Lung (tissue), 12 donors: ENCODE data around the gene OBSCN. TPM values are rescaled to one million over a fixed set of nuclear protein-coding genes. Genes with fewer than 3 reads are reported as not detected.

Source experiments
- ATAC-seq: fragments of 200-7000 bp; cut with Tn5 transposase; one replicate; pipeline ENCODE4 v1.9.1; 2020; ENCODE audit warnings: moderate number of reproducible peaks; ENCODE audit not compliant: insufficient read depth, low FRiP score
- DNase-seq, 3 donors: peaks; one replicate each; pipeline ENCODE4 v3.0.0-alpha.2; 2013 to 2017
- H3K27ac ChIP-seq, 2 donors: one replicate each; pipeline ENCODE4 v1.5.1; 2013; ENCODE audit warnings: mild to moderate bottlenecking in 2 of 2, moderate library complexity in 2 of 2, control low read depth in 1 of 2, inconsistent platforms in 1 of 2, low read depth in 1 of 2, low read length in 1 of 2
- H3K27me3 ChIP-seq, 3 donors: one replicate each; pipeline ENCODE4 v1.5.1; 2013; ENCODE audit warnings: low read length in 2 of 3; ENCODE audit not compliant: control insufficient read depth in 3 of 3, insufficient read depth in 3 of 3
- H3K36me3 ChIP-seq, 4 donors: one replicate each; pipeline ENCODE4 v1.5.1; 2013; ENCODE audit warnings: low read length in 4 of 4, mild to moderate bottlenecking in 1 of 4, moderate library complexity in 1 of 4; ENCODE audit not compliant: control insufficient read depth in 4 of 4, insufficient read depth in 4 of 4
- H3K4me1 ChIP-seq, 5 donors: one replicate each; pipeline ENCODE4 v1.5.1; 2013; ENCODE audit warnings: low read length in 5 of 5, mild to moderate bottlenecking in 2 of 5, moderate library complexity in 1 of 5; ENCODE audit not compliant: control insufficient read depth in 5 of 5, insufficient read depth in 5 of 5
- H3K4me3 ChIP-seq: one replicate; pipeline ENCODE4 v1.5.1; 2013; ENCODE audit warnings: mild to moderate bottlenecking, control low read depth, moderate library complexity
- H3K9ac ChIP-seq, 2 donors: one replicate each; pipeline ENCODE4 v1.5.1; 2013; ENCODE audit warnings: low read length in 2 of 2, control low read depth in 1 of 2; ENCODE audit not compliant: insufficient read depth in 1 of 2
- H3K9me3 ChIP-seq, 4 donors: one replicate each; pipeline ENCODE4 v1.5.1; 2013; ENCODE audit warnings: low read length in 3 of 4, mild to moderate bottlenecking in 1 of 4, moderate library complexity in 1 of 4; ENCODE audit not compliant: control insufficient read depth in 4 of 4, insufficient read depth in 3 of 4
- CTCF ChIP-seq: IDR thresholded peaks from 2 replicates; pipeline ENCODE4 v1.5.1; 2012; ENCODE audit warnings: mild to moderate bottlenecking; ENCODE audit errors: control extremely low read depth, extremely low read depth
- WGBS, 2 donors: extraction: QIAGEN DNeasy Blood & Tissue Kit; methylation state at CpG; one replicate each; pipeline ENCODE4 v1.1.7; 2013; 5-methylcytosine and 5-hydroxymethylcytosine counted together
- polyA plus RNA-seq, 2 donors: library from polyadenylated mRNA; stranded (reverse); fragments of 200-250 nt; gene quantifications; one replicate each; pipeline ENCODE4 v1.2.1, GENCODE V29; 2013
- total RNA-seq, 2 donors: library from RNA; depleted of rRNA in 1 of 2; stranded (reverse); fragments of >200 nt in 1 of 2; gene quantifications; one replicate each; pipeline ENCODE4 v1.2.1, GENCODE V29; 2014 to 2021
- donor health status: control.
- donor health status: control.
- donor health status: Bipolar disorder and iron deficiency.
- donor health status: healthy.
- donor health status: DM: yes; HTN: yes; CAD: no.

The OBSCN gene
- total and polyA plus RNA-seq, 4 donors, result 5.1 to 47.3 (median 25.4) TPM

DNA sequence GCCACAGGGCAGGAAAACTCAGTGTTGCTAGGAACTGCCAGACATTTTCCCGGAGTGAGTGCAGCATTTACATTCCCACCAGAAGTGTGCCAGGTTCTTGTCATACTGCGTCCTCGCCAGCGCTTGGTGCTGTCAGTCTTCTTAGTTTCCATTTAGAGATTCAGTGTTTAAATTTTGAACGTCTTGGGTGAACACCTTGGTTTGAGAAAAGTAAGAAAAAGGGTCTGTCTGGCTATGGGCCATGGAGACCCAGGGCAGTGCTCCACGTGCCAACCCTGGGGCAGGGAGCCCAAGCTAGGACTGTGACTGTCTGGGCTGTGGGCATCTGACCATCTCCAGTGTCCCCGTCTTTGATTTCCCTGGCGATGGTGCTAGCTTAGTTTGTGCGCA, 26.2 kb upstream of the OBSCN start:
- H3K9ac ChIP-seq, result no peak overlapping the region
- peaks cover 0 to 8% (median 0%) of the 10 kb centered on the region in 5 donors for H3K4me1 ChIP-seq
- no peak overlapping the region for H3K4me3 ChIP-seq
- TF ChIP-seq CTCF, result no peak
- 71 to 93% methylated on average over 9 of the region's 9 CpGs for WGBS, 2 donors
- no peaks in the 10 kb centered on the region for H3K9me3 ChIP-seq
- H3K27me3 ChIP-seq, result no peaks in the 10 kb centered on the region
- DNase-seq, result no peak
- ATAC-seq, result no peak
- peaks cover 0 to 2% (median under 1%) of the 10 kb centered on the region in 4 donors for H3K36me3 ChIP-seq
- H3K27ac ChIP-seq, result peak overlapping the region in 1 of 2 donors; percentile 9

DNA sequence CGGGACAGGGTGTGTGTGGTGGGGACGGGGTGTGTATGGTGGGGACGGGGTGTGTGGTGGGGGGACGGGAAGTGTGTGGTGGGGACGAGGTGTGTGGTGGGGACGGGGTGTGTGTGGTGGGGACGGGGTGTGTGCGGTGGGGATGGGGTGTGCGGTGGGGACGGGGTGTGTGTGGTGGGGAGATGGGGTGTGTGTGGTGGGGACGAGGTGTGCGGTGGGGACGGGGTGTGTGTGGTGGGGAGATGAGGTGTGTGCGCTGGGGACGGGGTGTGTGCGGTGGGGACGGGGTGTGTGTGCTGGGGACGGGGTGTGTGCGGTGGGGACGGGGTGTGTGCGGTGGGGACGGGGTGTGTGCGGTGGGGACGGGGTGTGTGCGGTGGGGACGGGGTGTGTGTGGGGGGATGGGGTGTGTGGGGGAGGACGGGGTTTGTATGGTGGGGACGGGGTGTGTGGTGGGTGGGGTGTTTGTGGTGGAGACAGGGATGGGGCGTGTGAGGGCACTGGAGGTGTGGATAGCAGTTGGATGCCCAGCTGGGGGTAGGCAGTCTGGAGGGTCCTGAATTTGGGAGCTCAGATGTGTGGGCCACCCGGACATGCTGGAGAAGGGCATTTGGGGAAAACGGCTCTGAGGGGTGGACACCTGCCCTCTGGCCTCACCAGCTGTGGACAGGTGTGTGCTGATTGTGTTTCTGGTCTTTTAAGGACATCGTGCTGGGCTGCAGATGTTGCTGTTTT, 25.4 kb upstream of the OBSCN start:
- WGBS, 2 donors, result 82 to 89% methylated on average over 27 to 32 of the region's 32 CpGs
- no peak for ATAC-seq
- peaks cover 0 to 2% (median 0%) of the 10 kb centered on the region in 4 donors for H3K36me3 ChIP-seq
- no peak overlapping the region for H3K9ac ChIP-seq
- H3K4me3 ChIP-seq, result no peak overlapping the region
- DNase-seq, result no peak
- no peak overlapping the region for H3K27ac ChIP-seq
- no peaks in the 10 kb centered on the region for H3K27me3 ChIP-seq
- no peak for TF ChIP-seq CTCF
- H3K4me1 ChIP-seq, result peaks cover 0 to 6% (median 0%) of the 10 kb centered on the region in 5 donors
- H3K9me3 ChIP-seq, result no peaks in the 10 kb centered on the region

- WGBS, 2 donors, result 87 to 88% methylated on average over 7 of the region's 7 CpGs
- no peak for DNase-seq
Measured at GRCh38 chr1:228184152-228184551, 23.7 kb upstream of the OBSCN start.

More at GRCh38 chr1:228184152-228184551, 23.7 kb upstream of the OBSCN start:
- H3K36me3 ChIP-seq, result peaks cover 0 to 2% (median 0%) of the 10 kb centered on the region in 4 donors
- TF ChIP-seq CTCF, result no peak
- peaks cover 0 to 6% (median 0%) of the 10 kb centered on the region in 5 donors for H3K4me1 ChIP-seq
- no peaks in the 10 kb centered on the region for H3K27me3 ChIP-seq
- ATAC-seq, result no peak
- H3K27ac ChIP-seq, result no peak overlapping the region
- H3K9ac ChIP-seq, result no peak overlapping the region
- H3K4me3 ChIP-seq, result no peak overlapping the region
- no peaks in the 10 kb centered on the region for H3K9me3 ChIP-seq
